Liver (tissue), 9 donors: ENCODE measurements around the gene TLCD3A. TPM values are rescaled to one million over a fixed set of nuclear protein-coding genes. Genes with fewer than 3 reads are reported as not detected.

Experiments used
- DNase-seq: peaks from one replicate; pipeline ENCODE4 v3.0.0-alpha.2; 2017; ENCODE audit warnings: low spot score
- H3K27ac ChIP-seq, 2 donors: one replicate each; pipeline ENCODE4 v1.7.0; 2013; ENCODE audit warnings: inconsistent platforms in 2 of 2, low read length in 2 of 2, control low read depth in 1 of 2, low read depth in 1 of 2, mild to moderate bottlenecking in 1 of 2
- H3K27me3 ChIP-seq, 4 donors: one replicate each; pipeline versions ENCODE4 v1.6.1 to v1.7.0; 2013; ENCODE audit warnings: low read length in 3 of 4, inconsistent platforms in 1 of 4, mild to moderate bottlenecking in 1 of 4, moderate library complexity in 1 of 4; ENCODE audit not compliant: control insufficient read depth in 4 of 4, insufficient read depth in 4 of 4
- H3K36me3 ChIP-seq, 4 donors: one replicate each; pipeline versions ENCODE4 v1.6.1 to v1.7.0; 2013; ENCODE audit warnings: low read length in 3 of 4, mild to moderate bottlenecking in 3 of 4, low read depth in 1 of 4, moderate library complexity in 1 of 4; ENCODE audit not compliant: control insufficient read depth in 4 of 4, insufficient read depth in 3 of 4
- H3K4me1 ChIP-seq, 4 donors: one replicate each; pipeline versions ENCODE4 v1.6.1 to v1.7.0; 2013; ENCODE audit warnings: low read length in 3 of 4, mild to moderate bottlenecking in 3 of 4, moderate library complexity in 1 of 4; ENCODE audit not compliant: control insufficient read depth in 4 of 4, insufficient read depth in 4 of 4
- H3K4me3 ChIP-seq, 3 donors: one replicate each; pipeline versions ENCODE4 v1.6.1 to v1.7.0; 2013; ENCODE audit warnings: low read length in 3 of 3, control low read depth in 1 of 3, low read depth in 1 of 3, mild to moderate bottlenecking in 1 of 3
- H3K9ac ChIP-seq, 2 donors: one replicate each; pipeline ENCODE4 v1.7.0; 2013; ENCODE audit warnings: low read length in 2 of 2, mild to moderate bottlenecking in 2 of 2, moderate library complexity in 2 of 2, control low read depth in 1 of 2, low read depth in 1 of 2
- H3K9me3 ChIP-seq, 4 donors: one replicate each; pipeline versions ENCODE4 v1.6.1 to v1.7.0; 2013; ENCODE audit warnings: low read length in 3 of 4; ENCODE audit not compliant: control insufficient read depth in 4 of 4
- EGR1 ChIP-seq, 2 donors: IDR thresholded peaks; 2 replicates each; pipeline ENCODE4 v1.6.1; 2016 to 2018; ENCODE audit warnings: antibody characterized with exemption in 2 of 2, low read depth in 2 of 2
- FOXA1 ChIP-seq: IDR thresholded peaks from 2 replicates; pipeline ENCODE4 v1.6.1; 2016; ENCODE audit warnings: antibody characterized with exemption
- FOXA2 ChIP-seq: IDR thresholded peaks from 2 replicates; pipeline ENCODE4 v1.6.1; 2016; ENCODE audit warnings: antibody characterized with exemption
- GABPA ChIP-seq, 2 donors: IDR thresholded peaks in 1 of 2; conservative IDR thresholded peaks in 1 of 2; 2 replicates each; pipeline ENCODE4 v1.6.1; 2016; ENCODE audit warnings: antibody characterized with exemption in 2 of 2, mild to moderate bottlenecking in 1 of 2, moderate library complexity in 1 of 2
- HNF4A ChIP-seq, 2 donors: conservative IDR thresholded peaks; 2 replicates each; pipeline ENCODE4 v1.6.1; 2016; ENCODE audit warnings: antibody characterized with exemption in 2 of 2, mild to moderate bottlenecking in 2 of 2
- HNF4G ChIP-seq: IDR thresholded peaks from 2 replicates; pipeline ENCODE4 v1.6.1; 2016; ENCODE audit warnings: antibody characterized with exemption
- JUND ChIP-seq, 2 donors: IDR thresholded peaks; 2 replicates each; pipeline ENCODE4 v1.6.1; 2016; ENCODE audit warnings: antibody characterized with exemption in 2 of 2
- NR2F2 ChIP-seq: IDR thresholded peaks from 2 replicates; pipeline ENCODE4 v1.6.1; 2016; ENCODE audit warnings: antibody characterized with exemption
- RAD21 ChIP-seq, 2 donors: IDR thresholded peaks; 2 replicates each; pipeline ENCODE4 v1.6.1; 2016; ENCODE audit warnings: antibody characterized with exemption in 2 of 2, mild to moderate bottlenecking in 2 of 2
- RXRA ChIP-seq, 2 donors: IDR thresholded peaks; 2 replicates each; pipeline ENCODE4 v1.6.1; 2017 to 2018; ENCODE audit warnings: antibody characterized with exemption in 2 of 2, mild to moderate bottlenecking in 1 of 2
- SP1 ChIP-seq: IDR thresholded peaks from 2 replicates; pipeline ENCODE4 v1.6.1; 2018; ENCODE audit warnings: antibody characterized with exemption, mild to moderate bottlenecking
- TAF1 ChIP-seq: conservative IDR thresholded peaks from 2 replicates; pipeline ENCODE4 v1.6.1; 2016; ENCODE audit warnings: antibody characterized with exemption, mild to moderate bottlenecking
- YY1 ChIP-seq: IDR thresholded peaks from 2 replicates; pipeline ENCODE4 v1.6.1; 2016; ENCODE audit warnings: antibody characterized with exemption, mild to moderate bottlenecking
- WGBS: extraction: QIAGEN DNeasy Blood & Tissue Kit; methylation state at CpG from one replicate; pipeline ENCODE4 v1.1.7; 2013; 5-methylcytosine and 5-hydroxymethylcytosine counted together
- polyA plus RNA-seq, 2 donors: library from polyadenylated mRNA; stranded (reverse) in 1 of 2; unstranded in 1 of 2; fragments of 200-250 nt in 1 of 2; fragments of >200 nt in 1 of 2; fragmentation: Nextera tagmentation in 1 of 2; extraction: Ambion mirVana in 1 of 2; gene quantifications; one replicate each; pipeline versions ENCODE4 v1.2.1 to v1.2.3, GENCODE V29; 2013 to 2015
- total RNA-seq, 2 donors: library from RNA; depleted of rRNA; stranded (reverse); fragments of >200 nt; gene quantifications; one replicate each; pipeline ENCODE4 v1.2.3, GENCODE V29; 2014
- TF ChIP-seq, protein P1 (sequence below): IDR thresholded peaks from 2 replicates; pipeline ENCODE4 v1.6.1; 2016; ENCODE audit warnings: antibody characterized with exemption, mild to moderate bottlenecking
- TF ChIP-seq, protein P2 (sequence below): IDR thresholded peaks from 2 replicates; pipeline ENCODE4 v1.6.1; 2016; ENCODE audit warnings: antibody characterized with exemption
- TF ChIP-seq, protein P3 (sequence below): fragments of 150-350 bp; IDR thresholded peaks from 2 replicates; pipeline ENCODE4 v1.5.1; 2017; ENCODE audit warnings: improper control_type of control experiment, low read depth, low read length; ENCODE audit not compliant: missing input control
- TF ChIP-seq, protein P4 (sequence below): IDR thresholded peaks from 2 replicates; pipeline ENCODE4 v1.6.1; 2016; ENCODE audit warnings: antibody characterized with exemption
- TF ChIP-seq, protein P5 (sequence below): IDR thresholded peaks from 2 replicates; pipeline ENCODE4 v1.6.1; 2016; ENCODE audit warnings: antibody characterized with exemption
- donor health status: healthy.
- donor health status: healthy.
- donor health status: healthy.
- donor health status: healthy.
- donor health status: healthy.

TLCD3A gene
- total and polyA plus RNA-seq, 4 donors = 0.57 to 2.3 (median 1.5) TPM

DNA sequence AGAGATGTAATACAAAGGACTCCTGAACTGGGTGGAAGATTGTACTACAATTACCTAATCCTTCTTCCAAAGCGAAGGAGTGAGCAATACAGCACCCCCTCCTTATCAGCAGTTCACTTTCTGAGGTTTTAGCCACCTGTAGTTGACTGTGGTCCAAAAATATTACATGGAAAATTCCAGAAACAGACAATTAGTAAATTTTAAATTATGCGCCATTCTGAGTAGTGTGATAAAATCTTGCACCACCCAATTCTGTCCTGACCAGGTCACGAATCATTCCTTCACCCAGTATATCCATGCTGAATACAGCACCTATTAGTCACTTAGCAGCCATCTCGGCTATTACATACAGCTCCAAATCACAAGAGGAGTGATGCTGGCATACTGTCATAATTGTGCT lies 41.0 kb upstream of the TLCD3A start:
- no peak overlapping the region for H3K4me3 ChIP-seq
- no peak for DNase-seq
- TF ChIP-seq, protein P1, sequence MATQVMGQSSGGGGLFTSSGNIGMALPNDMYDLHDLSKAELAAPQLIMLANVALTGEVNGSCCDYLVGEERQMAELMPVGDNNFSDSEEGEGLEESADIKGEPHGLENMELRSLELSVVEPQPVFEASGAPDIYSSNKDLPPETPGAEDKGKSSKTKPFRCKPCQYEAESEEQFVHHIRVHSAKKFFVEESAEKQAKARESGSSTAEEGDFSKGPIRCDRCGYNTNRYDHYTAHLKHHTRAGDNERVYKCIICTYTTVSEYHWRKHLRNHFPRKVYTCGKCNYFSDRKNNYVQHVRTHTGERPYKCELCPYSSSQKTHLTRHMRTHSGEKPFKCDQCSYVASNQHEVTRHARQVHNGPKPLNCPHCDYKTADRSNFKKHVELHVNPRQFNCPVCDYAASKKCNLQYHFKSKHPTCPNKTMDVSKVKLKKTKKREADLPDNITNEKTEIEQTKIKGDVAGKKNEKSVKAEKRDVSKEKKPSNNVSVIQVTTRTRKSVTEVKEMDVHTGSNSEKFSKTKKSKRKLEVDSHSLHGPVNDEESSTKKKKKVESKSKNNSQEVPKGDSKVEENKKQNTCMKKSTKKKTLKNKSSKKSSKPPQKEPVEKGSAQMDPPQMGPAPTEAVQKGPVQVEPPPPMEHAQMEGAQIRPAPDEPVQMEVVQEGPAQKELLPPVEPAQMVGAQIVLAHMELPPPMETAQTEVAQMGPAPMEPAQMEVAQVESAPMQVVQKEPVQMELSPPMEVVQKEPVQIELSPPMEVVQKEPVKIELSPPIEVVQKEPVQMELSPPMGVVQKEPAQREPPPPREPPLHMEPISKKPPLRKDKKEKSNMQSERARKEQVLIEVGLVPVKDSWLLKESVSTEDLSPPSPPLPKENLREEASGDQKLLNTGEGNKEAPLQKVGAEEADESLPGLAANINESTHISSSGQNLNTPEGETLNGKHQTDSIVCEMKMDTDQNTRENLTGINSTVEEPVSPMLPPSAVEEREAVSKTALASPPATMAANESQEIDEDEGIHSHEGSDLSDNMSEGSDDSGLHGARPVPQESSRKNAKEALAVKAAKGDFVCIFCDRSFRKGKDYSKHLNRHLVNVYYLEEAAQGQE = no peak
- TF ChIP-seq JUND (IDR thresholded peaks at IDR 0.05) (no peak), SP1 (no peak), TAF1 (no peak), HNF4G (no peak), GABPA (IDR thresholded peaks at IDR 0.05 in 1 of 2, conservative IDR thresholded peaks at IDR 0.05 in 1 of 2) (no peak), EGR1 (IDR thresholded peaks at IDR 0.05; ENCODE audit: low read depth in 2 of 2) (no peak), RXRA (IDR thresholded peaks at IDR 0.05) (no peak), FOXA2 (no peak), YY1 (no peak), RAD21 (IDR thresholded peaks at IDR 0.05) (no peak), HNF4A (conservative IDR thresholded peaks at IDR 0.05) (no peak), NR2F2 (no peak), FOXA1 (no peak)
- TF ChIP-seq, protein P2, sequence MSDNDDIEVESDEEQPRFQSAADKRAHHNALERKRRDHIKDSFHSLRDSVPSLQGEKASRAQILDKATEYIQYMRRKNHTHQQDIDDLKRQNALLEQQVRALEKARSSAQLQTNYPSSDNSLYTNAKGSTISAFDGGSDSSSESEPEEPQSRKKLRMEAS = no peak
- TF ChIP-seq, protein P3, sequence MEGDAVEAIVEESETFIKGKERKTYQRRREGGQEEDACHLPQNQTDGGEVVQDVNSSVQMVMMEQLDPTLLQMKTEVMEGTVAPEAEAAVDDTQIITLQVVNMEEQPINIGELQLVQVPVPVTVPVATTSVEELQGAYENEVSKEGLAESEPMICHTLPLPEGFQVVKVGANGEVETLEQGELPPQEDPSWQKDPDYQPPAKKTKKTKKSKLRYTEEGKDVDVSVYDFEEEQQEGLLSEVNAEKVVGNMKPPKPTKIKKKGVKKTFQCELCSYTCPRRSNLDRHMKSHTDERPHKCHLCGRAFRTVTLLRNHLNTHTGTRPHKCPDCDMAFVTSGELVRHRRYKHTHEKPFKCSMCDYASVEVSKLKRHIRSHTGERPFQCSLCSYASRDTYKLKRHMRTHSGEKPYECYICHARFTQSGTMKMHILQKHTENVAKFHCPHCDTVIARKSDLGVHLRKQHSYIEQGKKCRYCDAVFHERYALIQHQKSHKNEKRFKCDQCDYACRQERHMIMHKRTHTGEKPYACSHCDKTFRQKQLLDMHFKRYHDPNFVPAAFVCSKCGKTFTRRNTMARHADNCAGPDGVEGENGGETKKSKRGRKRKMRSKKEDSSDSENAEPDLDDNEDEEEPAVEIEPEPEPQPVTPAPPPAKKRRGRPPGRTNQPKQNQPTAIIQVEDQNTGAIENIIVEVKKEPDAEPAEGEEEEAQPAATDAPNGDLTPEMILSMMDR = no peak
- TF ChIP-seq, protein P4, sequence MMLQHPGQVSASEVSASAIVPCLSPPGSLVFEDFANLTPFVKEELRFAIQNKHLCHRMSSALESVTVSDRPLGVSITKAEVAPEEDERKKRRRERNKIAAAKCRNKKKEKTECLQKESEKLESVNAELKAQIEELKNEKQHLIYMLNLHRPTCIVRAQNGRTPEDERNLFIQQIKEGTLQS = no peak
- TF ChIP-seq, protein P5, sequence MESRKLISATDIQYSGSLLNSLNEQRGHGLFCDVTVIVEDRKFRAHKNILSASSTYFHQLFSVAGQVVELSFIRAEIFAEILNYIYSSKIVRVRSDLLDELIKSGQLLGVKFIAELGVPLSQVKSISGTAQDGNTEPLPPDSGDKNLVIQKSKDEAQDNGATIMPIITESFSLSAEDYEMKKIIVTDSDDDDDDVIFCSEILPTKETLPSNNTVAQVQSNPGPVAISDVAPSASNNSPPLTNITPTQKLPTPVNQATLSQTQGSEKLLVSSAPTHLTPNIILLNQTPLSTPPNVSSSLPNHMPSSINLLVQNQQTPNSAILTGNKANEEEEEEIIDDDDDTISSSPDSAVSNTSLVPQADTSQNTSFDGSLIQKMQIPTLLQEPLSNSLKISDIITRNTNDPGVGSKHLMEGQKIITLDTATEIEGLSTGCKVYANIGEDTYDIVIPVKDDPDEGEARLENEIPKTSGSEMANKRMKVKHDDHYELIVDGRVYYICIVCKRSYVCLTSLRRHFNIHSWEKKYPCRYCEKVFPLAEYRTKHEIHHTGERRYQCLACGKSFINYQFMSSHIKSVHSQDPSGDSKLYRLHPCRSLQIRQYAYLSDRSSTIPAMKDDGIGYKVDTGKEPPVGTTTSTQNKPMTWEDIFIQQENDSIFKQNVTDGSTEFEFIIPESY = no peak
- no peak overlapping the region for H3K9ac ChIP-seq
- no peaks in the 10 kb centered on the region for H3K27me3 ChIP-seq
- H3K4me1 ChIP-seq = no peaks in the 10 kb centered on the region
- 97% methylated on average over 4 of the region's 4 CpGs for WGBS
- H3K27ac ChIP-seq = no peak overlapping the region
- peaks cover 11 to 46% (median 16%) of the 10 kb centered on the region in 4 donors for H3K36me3 ChIP-seq
- H3K9me3 ChIP-seq = no peaks in the 10 kb centered on the region
